GM13977 (cell line): ENCODE measurements around the gene FFAR3.

Source experiments
- DNase-seq: peaks from one replicate; pipeline ENCODE4 v3.0.0; 2012; ENCODE audit warnings: low spot score
- CTCF ChIP-seq: IDR thresholded peaks from 2 replicates; pipeline ENCODE4 v1.5.1; 2012; ENCODE audit warnings: mild to moderate bottlenecking, control low read depth; ENCODE audit not compliant: insufficient read depth; ENCODE audit errors: extremely low read depth, missing control alignments
- in situ Hi-C: fragments of 300-500 bp; cut with MboI; formaldehyde crosslinking; loops from one replicate; pipeline ENCODE4 v1.12.0; 2022; ENCODE audit warnings: low sequenced_read_pairs, low pct_unique_long_range_greater_than_20kb, mixed read lengths, inconsistent platforms; ENCODE audit not compliant: unreplicated experiment

FFAR3 gene

GRCh38 chr19:35389192-35389861, 31.1 kb downstream of the FFAR3 start:
- no peak for TF ChIP-seq CTCF
- in situ Hi-C loops = no loop called here
- no peak for DNase-seq

- DNase-seq = no peak
- in situ Hi-C loops = no loop called here
- TF ChIP-seq CTCF = no peak
Measured at GRCh38 chr19:35392742-35393715, 34.8 kb downstream of the FFAR3 start.

GRCh38 chr19:35395382-35396199, 37.3 kb downstream of the FFAR3 start:
- TF ChIP-seq CTCF = no peak
- no peak for DNase-seq
- in situ Hi-C loops = no loop called here

GRCh38 chr19:35396240-35396885, 38.1 kb downstream of the FFAR3 start:
- no peak for DNase-seq
- in situ Hi-C loops = no loop called here
- TF ChIP-seq CTCF = no peak

GRCh38 chr19:35397064-35397463, 38.8 kb downstream of the FFAR3 start:
- TF ChIP-seq CTCF = no peak
- no peak for DNase-seq
- in situ Hi-C loops = no loop called here

- TF ChIP-seq CTCF = no peak
- no peak for DNase-seq
- in situ Hi-C loops = no loop called here
Measured at GRCh38 chr19:35398570-35398969, 40.3 kb downstream of the FFAR3 start.
